GM12872 (cell line): ENCODE measurements around the gene ADGRA1.

Source experiments
- TF ChIP-seq, protein P1 (sequence below): IDR thresholded peaks from 3 replicates; pipeline ENCODE4 v1.5.1; 2011; ENCODE audit warnings: low read depth, mild to moderate bottlenecking, low read length, moderate library complexity; ENCODE audit not compliant: insufficient read depth

Gene ADGRA1

DNA sequence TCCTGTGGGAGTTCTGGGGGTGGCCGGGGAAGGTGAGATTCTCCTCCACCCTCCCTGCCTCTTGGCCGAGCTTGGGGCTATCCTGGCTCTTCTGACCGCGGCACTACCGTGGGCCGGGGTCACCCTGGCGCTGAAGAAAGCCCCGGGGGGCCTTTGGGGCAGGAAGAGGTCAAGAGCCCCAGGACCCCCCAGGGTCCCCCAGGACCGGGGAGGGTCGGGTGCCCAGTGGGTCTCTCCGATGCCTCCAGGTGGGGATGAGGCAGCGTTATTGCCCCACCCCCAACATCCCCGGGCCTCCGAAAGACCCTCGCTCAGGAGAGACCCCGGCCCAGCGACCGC, 71.9 kb downstream of the ADGRA1 start:
- TF ChIP-seq, protein P1, sequence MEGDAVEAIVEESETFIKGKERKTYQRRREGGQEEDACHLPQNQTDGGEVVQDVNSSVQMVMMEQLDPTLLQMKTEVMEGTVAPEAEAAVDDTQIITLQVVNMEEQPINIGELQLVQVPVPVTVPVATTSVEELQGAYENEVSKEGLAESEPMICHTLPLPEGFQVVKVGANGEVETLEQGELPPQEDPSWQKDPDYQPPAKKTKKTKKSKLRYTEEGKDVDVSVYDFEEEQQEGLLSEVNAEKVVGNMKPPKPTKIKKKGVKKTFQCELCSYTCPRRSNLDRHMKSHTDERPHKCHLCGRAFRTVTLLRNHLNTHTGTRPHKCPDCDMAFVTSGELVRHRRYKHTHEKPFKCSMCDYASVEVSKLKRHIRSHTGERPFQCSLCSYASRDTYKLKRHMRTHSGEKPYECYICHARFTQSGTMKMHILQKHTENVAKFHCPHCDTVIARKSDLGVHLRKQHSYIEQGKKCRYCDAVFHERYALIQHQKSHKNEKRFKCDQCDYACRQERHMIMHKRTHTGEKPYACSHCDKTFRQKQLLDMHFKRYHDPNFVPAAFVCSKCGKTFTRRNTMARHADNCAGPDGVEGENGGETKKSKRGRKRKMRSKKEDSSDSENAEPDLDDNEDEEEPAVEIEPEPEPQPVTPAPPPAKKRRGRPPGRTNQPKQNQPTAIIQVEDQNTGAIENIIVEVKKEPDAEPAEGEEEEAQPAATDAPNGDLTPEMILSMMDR = no peak

DNA sequence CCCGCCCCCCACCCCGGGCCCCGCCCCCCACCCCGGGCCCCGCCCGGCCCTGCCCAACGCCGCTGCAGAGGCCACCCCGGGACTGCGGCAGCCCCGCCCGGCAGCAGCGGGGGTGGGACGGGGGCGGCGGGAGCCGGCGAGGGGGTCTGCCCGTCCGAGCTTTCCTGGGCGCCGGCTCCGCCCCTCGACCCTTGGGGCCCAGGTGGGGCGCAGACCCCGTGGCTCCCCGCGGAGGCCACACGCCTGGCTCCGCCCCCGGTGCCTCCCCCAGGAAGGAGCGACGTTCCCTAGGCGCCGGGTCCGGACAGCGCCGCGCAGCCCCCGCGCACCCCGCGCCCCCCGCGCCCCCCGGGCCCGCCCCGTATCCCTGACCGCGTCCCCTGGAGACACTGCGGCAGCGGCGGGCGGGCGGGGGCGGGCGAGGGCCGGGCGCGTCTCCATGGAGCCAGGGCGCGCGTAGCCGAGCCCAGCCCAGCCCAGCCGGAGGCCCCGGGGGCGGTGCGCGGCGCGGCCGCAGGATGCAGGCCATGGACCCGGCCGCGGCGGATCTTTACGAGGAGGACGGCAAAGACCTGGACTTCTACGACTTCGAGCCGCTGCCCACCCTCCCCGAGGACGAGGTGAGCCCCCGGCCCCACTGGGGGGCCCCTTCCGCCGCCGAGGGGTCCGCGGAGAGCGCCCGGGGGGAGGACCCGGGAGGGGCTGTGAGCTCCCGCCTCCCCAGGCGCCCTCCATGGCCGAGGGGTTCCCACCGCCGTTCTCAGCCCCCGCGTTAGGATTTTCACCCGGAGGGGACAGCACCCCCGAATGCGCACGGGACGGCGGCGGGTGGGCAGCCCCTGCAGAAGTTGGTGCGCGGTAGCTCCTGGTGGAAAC, 72.5 kb downstream of the ADGRA1 start, which contains the start of gene KNDC1:
TSS of gene KNDC1 (plus strand) at position 270 of the 876 bp plus-strand sequence. CDS start at position 519, 249 bp downstream.
- TF ChIP-seq, protein P1 = no peak

DNA sequence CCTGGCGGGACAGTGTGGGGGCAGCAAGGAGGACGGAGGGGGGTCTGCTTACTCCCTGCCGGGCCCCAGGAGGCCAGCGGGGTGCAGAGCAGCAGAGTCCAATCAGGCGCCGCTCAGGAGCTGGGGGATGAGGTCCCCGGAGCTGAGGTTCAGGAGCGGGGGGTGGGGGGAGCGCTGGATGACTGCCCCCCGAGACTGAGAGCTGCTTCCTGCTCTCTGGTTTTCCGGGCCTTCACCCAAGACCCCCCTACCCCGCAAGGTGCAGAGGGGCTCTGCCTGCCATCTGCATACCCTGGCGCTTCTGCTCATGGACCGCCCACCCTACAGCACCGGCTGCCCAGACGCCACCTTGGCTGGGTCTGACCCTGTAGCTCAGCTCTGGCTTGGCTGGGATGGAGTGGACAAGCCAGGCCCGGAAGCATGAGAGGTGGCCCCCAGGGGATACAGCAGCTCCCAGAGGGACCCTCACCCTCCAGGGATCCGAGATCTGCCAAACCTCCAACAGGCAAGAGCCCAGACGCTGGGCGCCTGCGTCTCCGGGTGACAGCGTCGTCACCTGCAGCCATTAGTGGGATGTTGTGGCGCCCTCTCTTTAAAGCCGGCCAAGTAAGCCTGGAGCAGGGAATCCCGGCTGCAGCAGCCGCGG, 73.2 kb downstream of the ADGRA1 start:
- TF ChIP-seq, protein P1 = no peak

DNA sequence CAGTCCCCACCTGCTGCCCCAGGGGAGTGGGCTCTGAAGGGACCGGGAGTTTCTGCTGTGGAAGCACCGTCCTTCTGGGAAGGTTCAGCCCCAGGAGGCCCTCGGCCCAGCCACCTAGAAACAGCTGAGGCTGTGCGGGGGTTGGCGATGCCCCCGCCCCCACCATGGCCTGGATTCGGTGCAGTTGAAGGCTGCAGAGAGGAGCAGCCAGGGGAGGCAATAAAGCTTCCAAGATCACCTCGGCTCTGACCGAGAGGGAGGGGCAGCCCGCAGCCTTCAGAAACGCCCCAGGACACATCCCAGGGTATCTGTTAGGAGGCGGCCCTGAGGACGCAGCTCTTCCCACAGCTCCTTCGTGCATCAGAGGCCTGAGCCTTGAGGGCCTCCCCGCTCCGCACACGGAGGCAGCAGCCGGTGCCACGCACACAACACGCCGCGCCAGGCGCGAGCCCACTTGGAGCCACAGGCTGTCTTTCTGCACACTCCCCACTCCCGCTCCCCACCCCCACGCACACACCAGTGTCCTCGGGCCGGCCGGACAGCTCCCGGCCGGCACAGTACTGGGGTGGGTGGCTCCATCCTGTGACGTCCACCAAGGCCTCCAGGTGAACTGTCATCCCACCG, 73.9 kb downstream of the ADGRA1 start:
- TF ChIP-seq, protein P1 = no peak

DNA sequence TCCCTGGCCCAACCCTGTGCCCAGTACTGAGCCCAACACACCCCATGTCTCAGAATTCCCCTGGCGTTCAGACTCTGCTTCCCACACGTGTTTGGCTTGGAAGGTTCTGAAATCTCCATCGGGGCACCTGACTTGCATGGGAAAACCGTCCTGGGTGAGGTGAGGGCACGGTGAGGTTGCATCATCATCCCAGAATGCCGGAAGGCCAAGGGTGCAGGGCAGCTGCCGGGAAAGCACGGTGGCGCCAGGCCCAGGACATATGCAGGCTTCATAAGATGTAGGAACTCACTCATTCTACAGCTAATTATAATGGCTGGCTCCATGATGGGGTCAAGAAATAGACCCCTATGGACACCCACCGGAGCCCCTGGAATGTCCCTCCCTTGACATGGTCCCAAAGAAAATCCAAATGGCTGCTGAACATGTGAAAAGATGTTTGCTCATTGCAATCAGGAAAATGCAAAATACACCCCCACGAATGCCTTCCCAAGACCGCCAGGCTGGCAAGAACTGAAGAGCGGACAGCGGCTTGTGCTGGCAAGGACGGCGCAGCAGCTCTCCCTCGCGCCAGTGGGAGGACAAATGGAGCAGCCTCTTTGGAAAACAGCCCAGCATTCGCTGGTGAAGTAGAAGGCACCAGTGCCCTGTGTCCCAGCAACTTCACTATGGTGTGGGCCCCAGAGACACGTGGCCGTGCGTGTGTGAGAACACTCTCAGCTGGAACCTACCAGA, 74.6 kb downstream of the ADGRA1 start:
- TF ChIP-seq, protein P1 = no peak

DNA sequence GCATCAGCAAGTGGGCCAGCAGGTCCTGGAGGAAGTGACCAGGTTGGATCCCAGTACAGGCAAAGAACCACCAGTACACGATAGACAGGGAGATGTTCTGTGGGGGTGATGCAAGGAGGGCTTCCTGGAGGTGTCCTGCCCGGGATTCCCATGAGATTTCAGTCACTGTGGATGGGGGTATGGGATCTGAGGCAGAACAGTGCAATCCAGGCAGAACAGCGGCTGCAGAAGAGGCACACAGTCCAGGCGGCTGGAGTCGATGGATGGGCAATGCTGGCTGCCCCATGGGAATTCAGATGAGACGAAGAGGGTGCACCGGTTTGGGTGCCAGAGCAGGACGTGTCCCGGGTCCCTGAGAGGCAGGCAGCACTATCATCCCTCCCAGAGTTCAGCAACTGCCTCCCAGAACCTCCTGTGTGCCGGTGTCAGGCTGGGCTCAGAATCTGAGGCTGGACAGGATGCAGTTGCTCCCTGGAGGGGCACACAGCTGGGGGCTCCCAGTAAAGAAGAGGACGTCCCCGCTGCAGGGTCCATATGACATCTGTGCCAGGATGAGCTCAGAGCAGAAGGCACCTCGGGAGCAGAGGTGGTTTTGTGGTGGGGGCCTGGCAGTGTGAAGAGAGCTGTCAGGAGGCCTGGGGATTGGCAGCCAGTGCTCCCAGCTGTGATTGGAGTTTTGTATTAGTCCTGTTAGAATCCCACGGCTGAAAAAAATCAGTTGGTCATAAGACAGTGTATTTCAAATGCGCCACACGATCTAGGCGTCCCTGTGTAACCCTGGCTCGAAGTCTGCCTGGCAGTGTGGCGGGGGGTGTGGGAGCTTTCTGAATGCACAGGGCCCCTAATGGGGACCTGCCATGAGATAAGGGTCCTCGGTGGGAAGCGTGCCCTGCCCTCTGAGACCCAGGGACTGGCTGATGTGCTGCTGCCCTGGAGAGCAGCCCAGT, 75.5 kb downstream of the ADGRA1 start:
- TF ChIP-seq, protein P1 = no peak
